H1 (cell line): ENCODE data around the gene SPATA6L.

Experiments
- EP300 ChIP-seq, 2 experiments: IDR thresholded peaks; 1 replicate in 1 of 2; 2 replicates in 1 of 2; pipeline ENCODE4 v1.6.1; 2011 to 2012; ENCODE audit warnings: low read depth in 2 of 2, low read length in 2 of 2, mild to moderate bottlenecking in 2 of 2, borderline replicate concordance in 1 of 2, inconsistent platforms in 1 of 2, moderate library complexity in 1 of 2
- GTF2F1 ChIP-seq: IDR thresholded peaks from 2 replicates; pipeline ENCODE4 v1.6.1; 2012; ENCODE audit warnings: low read depth, low read length, improper control_type of control experiment, borderline replicate concordance
- RNF2 ChIP-seq: fragments of 200-900, 300-1000 bp; sonication (generic); IDR thresholded peaks from 2 replicates; pipeline ENCODE4 v1.7.1; 2016; ENCODE audit warnings: borderline replicate concordance, low read depth, mild to moderate bottlenecking, antibody characterized with exemption, low read length; ENCODE audit not compliant: poor library complexity, severe bottlenecking; ENCODE audit errors: missing control alignments
- ZNF274 ChIP-seq: IDR thresholded peaks from 2 replicates; pipeline ENCODE4 v1.7.0; 2012; ENCODE audit warnings: low read length, borderline replicate concordance; ENCODE audit errors: extremely low read depth
- TF ChIP-seq, protein P1 (sequence below), 3 experiments: IDR thresholded peaks; 1 replicate in 2 of 3; 2 replicates in 1 of 3; pipeline versions ENCODE4 v1.5.1 to v1.6.1; 2011; ENCODE audit warnings: low read length in 3 of 3, mild to moderate bottlenecking in 3 of 3, inconsistent platforms in 2 of 3, low read depth in 1 of 3, moderate library complexity in 1 of 3; ENCODE audit not compliant: insufficient read depth in 1 of 3; ENCODE audit errors: control extremely low read depth in 1 of 3

DNA sequence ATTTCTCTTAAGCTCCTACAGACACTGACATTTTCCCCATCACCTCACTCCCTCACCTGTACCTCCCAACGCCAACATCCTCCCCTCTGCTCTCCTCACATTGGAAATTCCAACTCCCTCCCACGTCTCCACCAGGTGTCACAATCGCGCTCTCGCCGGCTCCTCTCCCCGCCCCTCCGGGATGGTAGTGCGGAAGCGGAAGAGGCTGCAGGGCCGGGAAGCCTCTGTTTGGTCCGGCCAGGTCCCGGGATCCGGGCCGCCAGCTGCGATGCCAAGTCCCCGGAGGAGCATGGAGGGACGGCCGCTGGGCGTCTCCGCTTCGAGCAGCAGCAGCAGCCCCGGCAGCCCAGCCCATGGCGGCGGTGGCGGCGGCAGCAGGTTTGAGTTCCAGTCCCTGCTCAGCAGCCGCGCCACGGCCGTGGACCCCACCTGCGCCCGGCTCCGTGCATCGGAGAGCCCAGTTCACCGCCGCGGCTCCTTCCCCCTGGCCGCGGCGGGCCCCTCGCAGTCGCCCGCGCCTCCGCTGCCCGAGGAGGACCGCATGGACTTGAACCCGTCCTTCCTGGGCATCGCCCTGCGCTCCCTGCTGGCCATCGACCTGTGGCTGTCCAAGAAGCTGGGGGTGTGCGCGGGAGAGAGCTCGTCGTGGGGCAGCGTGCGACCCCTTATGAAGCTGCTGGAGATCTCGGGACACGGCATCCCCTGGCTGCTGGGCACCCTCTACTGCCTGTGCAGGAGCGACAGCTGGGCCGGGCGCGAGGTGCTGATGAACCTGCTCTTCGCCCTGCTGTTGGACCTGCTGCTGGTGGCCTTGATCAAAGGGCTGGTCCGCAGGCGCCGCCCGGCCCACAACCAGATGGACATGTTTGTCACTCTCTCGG, 3.9 kb downstream of the SPATA6L start, which contains the start of gene PLPP6:
- peak in 1 of 2 experiments; percentile 17; a peak in 2 of 3 replicates for TF ChIP-seq EP300 (IDR thresholded peaks at IDR 0.05; ENCODE audit: borderline replicate concordance in 1 of 2, low read depth in 2 of 2, low read length in 2 of 2)
- TF ChIP-seq, protein P1, sequence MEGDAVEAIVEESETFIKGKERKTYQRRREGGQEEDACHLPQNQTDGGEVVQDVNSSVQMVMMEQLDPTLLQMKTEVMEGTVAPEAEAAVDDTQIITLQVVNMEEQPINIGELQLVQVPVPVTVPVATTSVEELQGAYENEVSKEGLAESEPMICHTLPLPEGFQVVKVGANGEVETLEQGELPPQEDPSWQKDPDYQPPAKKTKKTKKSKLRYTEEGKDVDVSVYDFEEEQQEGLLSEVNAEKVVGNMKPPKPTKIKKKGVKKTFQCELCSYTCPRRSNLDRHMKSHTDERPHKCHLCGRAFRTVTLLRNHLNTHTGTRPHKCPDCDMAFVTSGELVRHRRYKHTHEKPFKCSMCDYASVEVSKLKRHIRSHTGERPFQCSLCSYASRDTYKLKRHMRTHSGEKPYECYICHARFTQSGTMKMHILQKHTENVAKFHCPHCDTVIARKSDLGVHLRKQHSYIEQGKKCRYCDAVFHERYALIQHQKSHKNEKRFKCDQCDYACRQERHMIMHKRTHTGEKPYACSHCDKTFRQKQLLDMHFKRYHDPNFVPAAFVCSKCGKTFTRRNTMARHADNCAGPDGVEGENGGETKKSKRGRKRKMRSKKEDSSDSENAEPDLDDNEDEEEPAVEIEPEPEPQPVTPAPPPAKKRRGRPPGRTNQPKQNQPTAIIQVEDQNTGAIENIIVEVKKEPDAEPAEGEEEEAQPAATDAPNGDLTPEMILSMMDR (IDR thresholded peaks at IDR 0.05; ENCODE audit: control extremely low read depth in 1 of 3, insufficient read depth in 1 of 3, low read depth in 1 of 3, low read length in 3 of 3), result peak; percentile 55 to 58 (median 56)
- no peak for TF ChIP-seq RNF2
- TF ChIP-seq ZNF274, result no peak
- peak; percentile 47; the same call in 1 of the 2 replicates for TF ChIP-seq GTF2F1
